Ascending aorta (tissue), 2 donors: ENCODE measurements around the gene PAX4. TPM values are rescaled to one million over a fixed set of nuclear protein-coding genes. Genes with fewer than 3 reads are reported as not detected.

Experiments
- DNase-seq, 2 donors: peaks; one replicate each; pipeline ENCODE4 v3.0.0-alpha.2; 2019; ENCODE audit warnings: low spot score in 2 of 2
- H3K27ac ChIP-seq, 2 donors: fragments of 200-600 bp; sonication (generic); one replicate each; pipeline ENCODE4 v1.5.1; 2016 to 2017; ENCODE audit warnings: mild to moderate bottlenecking in 1 of 2
- H3K27me3 ChIP-seq: fragments of 200-600 bp; sonication (generic); one replicate; pipeline ENCODE4 v1.5.1; 2017
- H3K36me3 ChIP-seq, 2 donors: fragments of 200-600 bp; sonication (generic); one replicate each; pipeline ENCODE4 v1.5.1; 2016
- H3K4me1 ChIP-seq, 2 donors: fragments of 200-600 bp; sonication (generic); one replicate each; pipeline ENCODE4 v1.5.1; 2016 to 2017; ENCODE audit warnings: mild to moderate bottlenecking in 1 of 2
- H3K4me3 ChIP-seq, 2 donors: fragments of 200-600 bp; sonication (generic); one replicate each; pipeline ENCODE4 v1.5.1; 2016 to 2017; ENCODE audit warnings: mild to moderate bottlenecking in 1 of 2
- H3K9me3 ChIP-seq, 2 donors: fragments of 200-600 bp; sonication (generic); one replicate each; pipeline ENCODE4 v1.5.1; 2016
- CTCF ChIP-seq, 3 experiments: fragments of 200-600 bp in 2 of 3; fragments of 450-650 bp in 1 of 3; sonication (generic) in 2 of 3; IDR thresholded peaks; one replicate each; pipeline ENCODE4 v1.5.1; 2016 to 2019; ENCODE audit warnings: antibody characterized with exemption in 3 of 3, mild to moderate bottlenecking in 1 of 3, moderate library complexity in 1 of 3
- intact Hi-C: fragments of 100-400 bp; cut with DNase I; formaldehyde crosslinking; loops from one replicate; pipeline ENCODE4 v1.15.1; 2023
- total RNA-seq: library from RNA; depleted of rRNA; stranded (reverse); fragments of >200 nt; gene quantifications from one replicate; pipeline ENCODE4 v1.1.0, GENCODE V29; 2016

PAX4 gene
- total RNA-seq, 1 donor from 2014 or later, result not detected

- Histone ChIP-seq H3K4me3 (no peak overlapping the region), H3K36me3 (no peaks in the 10 kb centered on the region), H3K27me3 (no peaks in the 10 kb centered on the region), H3K27ac (no peak overlapping the region), H3K4me1 (peaks cover 0 to 24% of the 10 kb centered on the region in 2 donors), H3K9me3 (no peaks in the 10 kb centered on the region)
- TF ChIP-seq CTCF (IDR thresholded peaks at IDR 0.05), result no peak
- intact Hi-C loops, result no loop called here
- DNase-seq, result no peak
These were observed 39.6 kb upstream of the PAX4 start for GRCh38 chr7:127657500-127657899.

- H3K4me3 ChIP-seq, result no peak overlapping the region
- no peaks in the 10 kb centered on the region for H3K36me3 ChIP-seq
- no peak for TF ChIP-seq CTCF (IDR thresholded peaks at IDR 0.05)
- peaks cover 0 to 24% of the 10 kb centered on the region in 2 donors for H3K4me1 ChIP-seq
- no peak for DNase-seq
- intact Hi-C loops, result loop anchor here (2.0 kb wide), 1 partner anchor 23 kb away; no protein-coding TSS in a partner anchor
- no peaks in the 10 kb centered on the region for H3K9me3 ChIP-seq
- H3K27ac ChIP-seq, result no peak overlapping the region
- H3K27me3 ChIP-seq, result no peaks in the 10 kb centered on the region
These were observed 37.8 kb upstream of the PAX4 start for GRCh38 chr7:127655720-127656119.

GRCh38 chr7:127654404-127655394 is 36.8 kb upstream of the PAX4 start:
- no peak for DNase-seq
- H3K4me3 ChIP-seq, result peak overlapping the region in 1 of 2 donors; percentile 10
- no peaks in the 10 kb centered on the region for H3K9me3 ChIP-seq
- intact Hi-C loops, result loop anchor here (2.0 to 5.0 kb wide), 2 partner anchors 22 to 53 kb away; no protein-coding TSS in a partner anchor
- H3K4me1 ChIP-seq, result peaks cover 0 to 24% of the 10 kb centered on the region in 2 donors
- no peak overlapping the region for H3K27ac ChIP-seq
- TF ChIP-seq CTCF (IDR thresholded peaks at IDR 0.05), result no peak
- H3K36me3 ChIP-seq, result no peaks in the 10 kb centered on the region
- H3K27me3 ChIP-seq, result no peaks in the 10 kb centered on the region

GRCh38 chr7:127653396-127653795 is 35.5 kb upstream of the PAX4 start:
- TF ChIP-seq CTCF (IDR thresholded peaks at IDR 0.05), result no peak
- Histone ChIP-seq H3K4me1 (peaks cover 0 to 24% of the 10 kb centered on the region in 2 donors), H3K27me3 (no peaks in the 10 kb centered on the region), H3K4me3 (peak overlapping the region; percentile 73 to 89), H3K27ac (no peak overlapping the region), H3K36me3 (no peaks in the 10 kb centered on the region), H3K9me3 (no peaks in the 10 kb centered on the region)
- DNase-seq, result no peak
- intact Hi-C loops, result loop anchor here (5.0 kb wide), 1 partner anchor 54 kb away; no protein-coding TSS in a partner anchor

- Histone ChIP-seq H3K36me3 (no peaks in the 10 kb centered on the region), H3K9me3 (no peaks in the 10 kb centered on the region), H3K4me3 (peak overlapping the region; percentile 73 to 89), H3K4me1 (peaks cover 0 to 24% of the 10 kb centered on the region in 2 donors), H3K27me3 (no peaks in the 10 kb centered on the region), H3K27ac (peak overlapping the region; percentile 86 to 87)
- intact Hi-C loops, result loop anchor here (1.0 to 5.0 kb wide), 3 partner anchors 55 to 260 kb away; partner anchors contain the start of genes ARF5 and ZNF800
- TF ChIP-seq CTCF (IDR thresholded peaks at IDR 0.05), result no peak
- DNase-seq, result no peak
These were observed 34.6 kb upstream of the PAX4 start for GRCh38 chr7:127652333-127653248.
